Astrocyte (in vitro differentiated cells and primary cell): ENCODE data around the gene UBE2Q1.

Experiments used
- CTCF ChIP-seq: IDR thresholded peaks from 2 replicates; pipeline ENCODE4 v1.5.1; 2011; ENCODE audit warnings: low read depth, mild to moderate bottlenecking, inconsistent platforms, low read length, moderate library complexity; ENCODE audit not compliant: insufficient read depth
- EZH2 ChIP-seq: IDR thresholded peaks from 2 replicates; pipeline ENCODE4 v1.6.1; 2012; ENCODE audit warnings: mild to moderate bottlenecking, low read length, inconsistent platforms; ENCODE audit not compliant: insufficient read depth

- no peak for TF ChIP-seq EZH2
- peak; percentile 97 for TF ChIP-seq CTCF
Observed at GRCh38 chr1:154559466-154560044, 1.1 kb upstream of the UBE2Q1 start.
